AG04450 (cell line): Measurements from ENCODE around the gene FBXO10. TPM values are rescaled to one million over a fixed set of nuclear protein-coding genes. Genes with fewer than 3 reads are reported as not detected.

Experiments used
- CTCF ChIA-PET: fragments of 300-600, 350-600 bp; formaldehyde crosslinking; extraction: SDS; loops from one replicate; lab custom pipeline; 2022; ENCODE audit warnings: antibody characterized with exemption, inconsistent platforms; lab: Charles Lee
- POLR2A ChIA-PET: fragments of 350-600 bp; formaldehyde crosslinking; extraction: SDS; loops from one replicate; lab custom pipeline; 2021; ENCODE audit warnings: antibody characterized with exemption, inconsistent platforms; lab: Yijun Ruan, JAX
- DNase-seq: peaks from one replicate; pipeline ENCODE4 v3.0.0-alpha.2; 2011; ENCODE audit warnings: low read depth, low spot score
- H3K27ac ChIP-seq: one replicate; pipeline ENCODE4 v1.5.1; 2012; ENCODE audit warnings: low read depth, low read length, control low read depth
- H3K27me3 ChIP-seq: one replicate; pipeline ENCODE4 v1.6.0; 2012; ENCODE audit warnings: low read length; ENCODE audit not compliant: control insufficient read depth, insufficient read depth
- H3K4me3 ChIP-seq: 2 replicates; pipeline ENCODE4 v1.5.1; 2011; ENCODE audit warnings: mild to moderate bottlenecking, low read depth, low read length, control low read depth
- H3K9me3 ChIP-seq: 2 replicates; pipeline ENCODE4 v1.5.1; 2012; ENCODE audit warnings: low read length; ENCODE audit not compliant: control insufficient read depth, insufficient read depth
- CTCF ChIP-seq: IDR thresholded peaks from 2 replicates; pipeline ENCODE4 v1.5.1; 2011; ENCODE audit warnings: low read depth, low read length, control low read depth, inconsistent platforms
- polyA plus RNA-seq: library from polyadenylated mRNA; depleted of rRNA; stranded (reverse); fragments of >200 nt; gene quantifications from 2 replicates; pipeline ENCODE4 v1.2.3, GENCODE V29; 2011

The FBXO10 gene
- polyA plus RNA-seq, 1 experiment = 9.7 TPM

- CTCF ChIA-PET = no interaction called here
- POLR2A ChIA-PET = no interaction called here
- DNase-seq = no peak
- H3K27ac ChIP-seq = no peak overlapping the region
- no peaks in the 10 kb centered on the region for H3K27me3 ChIP-seq
- no peak for TF ChIP-seq CTCF
- no peak overlapping the region for H3K4me3 ChIP-seq
- no peaks in the 10 kb centered on the region for H3K9me3 ChIP-seq
Measured at GRCh38 chr9:37541465-37541864, 34.7 kb downstream of the FBXO10 start.

- POLR2A ChIA-PET = no interaction called here
- no peaks in the 10 kb centered on the region for H3K9me3 ChIP-seq
- no peak for DNase-seq
- H3K27ac ChIP-seq = no peak overlapping the region
- TF ChIP-seq CTCF = no peak
- H3K4me3 ChIP-seq = no peak overlapping the region
- H3K27me3 ChIP-seq = no peaks in the 10 kb centered on the region
- CTCF ChIA-PET = interaction anchor here (0.9 kb wide), 1 partner anchor 53 kb away, joined by 3 read pairs; no protein-coding TSS in a partner anchor
Measured at GRCh38 chr9:37540634-37541033, 35.5 kb downstream of the FBXO10 start.

GRCh38 chr9:37539634-37540033, 36.5 kb downstream of the FBXO10 start:
- no peak for DNase-seq
- Histone ChIP-seq H3K27me3 (no peaks in the 10 kb centered on the region), H3K4me3 (no peak overlapping the region), H3K9me3 (no peaks in the 10 kb centered on the region), H3K27ac (no peak overlapping the region)
- POLR2A ChIA-PET = no interaction called here
- CTCF ChIA-PET = interaction anchor here (0.9 kb wide), 1 partner anchor 54 kb away, joined by 3 read pairs; no protein-coding TSS in a partner anchor
- no peak for TF ChIP-seq CTCF

GRCh38 chr9:37538099-37538498, 38.1 kb downstream of the FBXO10 start:
- no peaks in the 10 kb centered on the region for H3K9me3 ChIP-seq
- H3K4me3 ChIP-seq = no peak overlapping the region
- TF ChIP-seq CTCF = no peak
- POLR2A ChIA-PET = no interaction called here
- H3K27me3 ChIP-seq = no peaks in the 10 kb centered on the region
- CTCF ChIA-PET = no interaction called here
- DNase-seq = no peak
- H3K27ac ChIP-seq = no peak overlapping the region

- Histone ChIP-seq H3K27me3 (no peaks in the 10 kb centered on the region), H3K9me3 (no peaks in the 10 kb centered on the region), H3K27ac (no peak overlapping the region), H3K4me3 (no peak overlapping the region)
- TF ChIP-seq CTCF = no peak
- DNase-seq = no peak
- POLR2A ChIA-PET = no interaction called here
- CTCF ChIA-PET = interaction anchor here (0.7 kb wide), 1 partner anchor 111 kb away, joined by 3 read pairs; no protein-coding TSS in a partner anchor
Measured at GRCh38 chr9:37534901-37535300, 41.3 kb downstream of the FBXO10 start.
